CD4-positive, alpha-beta T cell treated with Interferon alpha-2 for 1 hour (primary cell): Measurements from ENCODE around the gene VWA7.
A peak's percentile ranks its signal among the peaks of the same experiment; 100 is the strongest.

Experiments
- DNase-seq, 2 donors: peaks; one replicate each; pipeline ENCODE4 v3.0.0-alpha.2; 2020 to 2022

The VWA7 gene

GRCh38 chr6:31776485-31776988 is 591 bp downstream of the VWA7 start:
- no peak for DNase-seq

GRCh38 chr6:31775633-31776484 is 1.3 kb downstream of the VWA7 start:
- DNase-seq: no peak

- DNase-seq: no peak
Measured at GRCh38 chr6:31775184-31775583, 1.9 kb downstream of the VWA7 start.

GRCh38 chr6:31771992-31772358 is 5.2 kb downstream of the VWA7 start:
- DNase-seq: no peak

- DNase-seq: no peak
Measured at GRCh38 chr6:31770860-31771259, 6.3 kb downstream of the VWA7 start.

- peak; percentile 84 to 87 for DNase-seq
Measured at GRCh38 chr6:31769684-31770371, 7.3 kb downstream of the VWA7 start.

- no peak for DNase-seq
Measured at GRCh38 chr6:31768363-31769257, 8.5 kb downstream of the VWA7 start.

GRCh38 chr6:31767096-31767645 is 10.0 kb downstream of the VWA7 start:
- no peak for DNase-seq

GRCh38 chr6:31765910-31766794 is 11.0 kb downstream of the VWA7 start:
- no peak for DNase-seq

GRCh38 chr6:31765559-31765909 is 11.6 kb downstream of the VWA7 start:
- no peak for DNase-seq

- no peak for DNase-seq
Measured at GRCh38 chr6:31764198-31764597, 12.9 kb downstream of the VWA7 start.

- DNase-seq: no peak
Measured at GRCh38 chr6:31763619-31763940, 13.5 kb downstream of the VWA7 start.

GRCh38 chr6:31762878-31763618 is 14.1 kb downstream of the VWA7 start:
- no peak for DNase-seq

GRCh38 chr6:31762356-31762755 is 14.8 kb downstream of the VWA7 start, which contains the start of gene SAPCD1:
Gene SAPCD1, plus strand, starts transcription at chr6:31762656. Its CDS starts 399 bp downstream, at chr6:31763055.
- DNase-seq: no peak

- DNase-seq: no peak
Measured at GRCh38 chr6:31761343-31761742, 15.8 kb downstream of the VWA7 start.

GRCh38 chr6:31760790-31761189 is 16.3 kb downstream of the VWA7 start:
- DNase-seq: no peak

GRCh38 chr6:31758281-31758680 is 18.8 kb downstream of the VWA7 start:
- no peak for DNase-seq

GRCh38 chr6:31752739-31753319 is 24.3 kb downstream of the VWA7 start:
- no peak for DNase-seq

- no peak for DNase-seq
Measured at GRCh38 chr6:31750411-31751022, 26.6 kb downstream of the VWA7 start.
